Mononuclear cell (primary cell): ENCODE results near the gene MATK. TPM values are rescaled to one million over a fixed set of nuclear protein-coding genes. Genes with fewer than 3 reads are reported as not detected.
"Not testable (repeated sequence)": the region's sequence is repeated elsewhere in the genome, so short reads cannot be mapped to it uniquely, and the experiment has no call there.

Source experiments
- H3K27me3 ChIP-seq: 2 replicates; pipeline ENCODE4 v1.6.0; 2011; ENCODE audit warnings: low read length, control low read depth; ENCODE audit not compliant: insufficient read depth
- H3K4me1 ChIP-seq: 2 replicates; pipeline ENCODE4 v1.5.1; 2011; ENCODE audit warnings: mild to moderate bottlenecking, low read length, control low read depth; ENCODE audit not compliant: insufficient read depth
- H3K4me3 ChIP-seq: 2 replicates; pipeline ENCODE4 v1.5.1; 2011; ENCODE audit warnings: mild to moderate bottlenecking, low read length, moderate library complexity
- H3K9me3 ChIP-seq: 2 replicates; pipeline ENCODE4 v1.5.1; 2011; ENCODE audit warnings: low read depth, mild to moderate bottlenecking, control low read depth, low read length
- total RNA-seq: library from RNA; depleted of rRNA; stranded (reverse); fragments of >200 nt; gene quantifications from one replicate; pipeline ENCODE4 v1.2.3, GENCODE V29; 2012

Gene MATK
- total RNA-seq, 1 donor, result 31.6 TPM

DNA sequence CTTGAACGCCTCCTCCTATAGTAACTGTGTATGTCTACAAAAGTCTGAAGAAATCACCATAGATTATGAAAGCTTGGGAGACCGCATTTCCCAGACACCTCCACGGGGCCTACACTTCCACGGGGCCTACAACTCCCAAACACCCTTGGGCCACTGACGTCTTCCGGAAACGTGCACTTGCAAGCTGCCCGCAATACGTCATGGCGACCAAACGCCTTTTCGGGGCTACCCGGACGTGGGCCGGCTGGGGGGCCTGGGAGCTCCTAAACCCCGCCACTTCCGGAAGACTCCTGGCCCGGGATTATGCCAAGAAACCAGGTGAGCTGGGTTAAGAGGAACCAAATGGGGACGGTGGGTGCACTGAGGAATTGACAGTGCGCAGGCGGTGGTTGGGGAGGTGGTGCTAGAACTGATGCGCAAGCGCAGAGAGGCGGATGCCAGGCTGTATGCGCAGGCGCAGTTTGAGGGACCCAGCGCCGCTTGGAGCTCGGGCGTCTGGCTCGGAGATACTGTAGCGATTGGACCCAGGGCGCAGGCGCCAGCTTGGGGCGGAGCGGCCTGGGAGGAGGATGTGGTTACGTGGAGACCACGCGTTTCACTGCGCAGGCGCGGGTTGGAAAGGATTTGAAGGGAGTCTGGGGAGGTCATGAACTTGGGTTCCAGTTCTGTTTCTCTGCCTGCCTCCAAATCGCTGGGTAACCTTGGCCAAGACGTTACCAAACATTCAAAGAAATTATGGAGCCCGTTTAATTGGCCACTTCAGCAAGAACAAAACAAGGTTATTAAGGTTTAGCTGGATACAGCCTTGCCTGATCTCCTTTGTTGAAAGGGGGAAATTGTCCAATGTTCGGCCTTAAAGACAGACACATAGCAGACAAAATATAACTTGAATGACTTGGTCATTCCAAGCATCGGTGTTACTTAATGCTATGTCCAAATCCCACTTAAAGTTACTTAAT, 23.4 kb downstream of the MATK start, which contains the start of gene MRPL54:
Gene MRPL54 (plus strand): TSS at position 182 of the 959 bp plus-strand sequence. CDS start 19 bp downstream, at position 201.
- Histone ChIP-seq H3K4me1 (peaks cover 48% of the 10 kb centered on the region), H3K4me3 (peak within 1 kb of the TSS; percentile 73), H3K9me3 (no peaks in the 10 kb centered on the region), H3K27me3 (no peaks in the 10 kb centered on the region)

DNA sequence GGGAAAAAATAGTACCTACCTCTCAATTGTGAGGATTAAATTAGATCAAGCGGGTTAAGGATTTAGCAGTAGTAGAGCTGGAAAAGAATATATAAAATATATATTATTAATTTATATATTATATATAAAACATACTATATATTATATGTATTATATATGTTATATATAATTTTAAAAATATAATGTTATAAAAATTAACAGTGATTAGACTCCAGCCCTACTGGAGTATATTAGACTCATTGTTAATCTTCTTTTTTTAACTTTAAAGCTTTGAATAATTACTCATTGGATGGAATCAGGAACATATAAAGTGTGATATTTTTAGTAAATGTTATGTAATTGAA, 24.1 kb downstream of the MATK start:
- no peaks in the 10 kb centered on the region for H3K27me3 ChIP-seq
- H3K4me3 ChIP-seq, result peak overlapping the region; percentile 73
- H3K9me3 ChIP-seq, result no peaks in the 10 kb centered on the region
- peaks cover 48% of the 10 kb centered on the region for H3K4me1 ChIP-seq

DNA sequence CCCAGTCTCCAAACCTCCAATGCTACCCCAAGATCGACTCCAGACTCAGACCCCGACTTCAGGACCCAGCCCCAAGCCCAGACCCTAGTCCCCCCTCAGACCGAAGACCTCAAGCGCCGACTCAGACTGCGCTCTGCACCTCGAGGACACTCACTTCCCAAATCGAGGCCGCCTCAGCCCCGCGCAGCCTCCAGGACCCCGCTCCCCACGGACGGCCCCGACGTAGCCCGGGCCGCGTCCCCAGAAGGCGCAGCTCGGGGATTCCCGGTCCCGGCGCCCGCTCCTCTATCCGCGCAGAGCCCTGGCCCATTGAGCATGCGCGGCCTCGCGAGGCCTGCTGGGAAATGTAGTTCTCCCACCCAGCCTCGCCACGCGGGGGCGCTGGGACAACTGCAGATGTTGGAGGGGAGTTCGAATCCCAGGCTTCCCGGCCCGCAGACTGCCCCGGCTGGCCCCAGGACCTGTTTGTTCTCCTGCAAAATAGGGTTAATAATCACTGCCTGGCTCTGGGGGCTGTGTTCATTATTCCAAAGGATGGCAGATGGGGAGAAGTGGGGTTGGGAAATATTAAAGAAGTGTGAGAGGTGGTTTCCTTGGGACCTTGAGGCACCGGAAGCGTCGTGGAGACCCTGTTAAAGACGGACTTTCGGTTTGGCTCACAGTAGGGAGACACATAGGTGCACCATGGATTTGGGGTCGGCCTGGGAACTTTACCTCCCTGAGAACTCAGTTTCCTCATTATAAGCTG, 24.6 kb downstream of the MATK start, which contains the start of gene APBA3:
Gene APBA3 (minus strand): TSS at position 311 of the 748 bp plus-strand sequence. CDS start 1,428 bp downstream, outside the sequence.
- H3K4me3 ChIP-seq, result peak within 1 kb of the TSS; percentile 73
- H3K27me3 ChIP-seq, result no peaks in the 10 kb centered on the region
- no peaks in the 10 kb centered on the region for H3K9me3 ChIP-seq
- H3K4me1 ChIP-seq, result peaks cover 47% of the 10 kb centered on the region

DNA sequence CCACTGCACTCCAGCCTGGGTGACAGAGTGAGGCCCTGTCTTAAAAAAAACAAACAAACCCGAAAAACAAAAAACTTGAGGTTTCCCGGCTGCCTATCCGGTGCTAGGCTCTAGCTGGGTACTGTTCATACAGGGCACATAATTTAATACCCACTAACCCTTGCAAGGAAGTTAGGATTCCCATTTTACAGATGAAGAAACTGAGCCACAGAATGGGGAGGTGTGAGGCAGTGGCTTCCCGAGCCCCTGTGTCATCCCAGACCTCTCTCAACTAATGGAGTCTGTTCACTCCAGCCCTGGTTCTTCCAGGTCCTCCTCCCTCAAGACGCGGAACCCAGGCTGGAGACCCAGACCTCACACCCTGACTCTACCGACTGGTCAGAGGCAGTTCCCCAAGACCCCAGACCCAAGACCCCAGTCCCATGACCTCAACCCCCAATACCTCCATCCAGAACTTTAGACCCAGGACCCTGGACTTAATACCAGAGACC, 25.3 kb downstream of the MATK start:
- Histone ChIP-seq H3K4me3 (peak overlapping the region; percentile 68), H3K9me3 (no peaks in the 10 kb centered on the region), H3K4me1 (peaks cover 43% of the 10 kb centered on the region), H3K27me3 (no peaks in the 10 kb centered on the region)

DNA sequence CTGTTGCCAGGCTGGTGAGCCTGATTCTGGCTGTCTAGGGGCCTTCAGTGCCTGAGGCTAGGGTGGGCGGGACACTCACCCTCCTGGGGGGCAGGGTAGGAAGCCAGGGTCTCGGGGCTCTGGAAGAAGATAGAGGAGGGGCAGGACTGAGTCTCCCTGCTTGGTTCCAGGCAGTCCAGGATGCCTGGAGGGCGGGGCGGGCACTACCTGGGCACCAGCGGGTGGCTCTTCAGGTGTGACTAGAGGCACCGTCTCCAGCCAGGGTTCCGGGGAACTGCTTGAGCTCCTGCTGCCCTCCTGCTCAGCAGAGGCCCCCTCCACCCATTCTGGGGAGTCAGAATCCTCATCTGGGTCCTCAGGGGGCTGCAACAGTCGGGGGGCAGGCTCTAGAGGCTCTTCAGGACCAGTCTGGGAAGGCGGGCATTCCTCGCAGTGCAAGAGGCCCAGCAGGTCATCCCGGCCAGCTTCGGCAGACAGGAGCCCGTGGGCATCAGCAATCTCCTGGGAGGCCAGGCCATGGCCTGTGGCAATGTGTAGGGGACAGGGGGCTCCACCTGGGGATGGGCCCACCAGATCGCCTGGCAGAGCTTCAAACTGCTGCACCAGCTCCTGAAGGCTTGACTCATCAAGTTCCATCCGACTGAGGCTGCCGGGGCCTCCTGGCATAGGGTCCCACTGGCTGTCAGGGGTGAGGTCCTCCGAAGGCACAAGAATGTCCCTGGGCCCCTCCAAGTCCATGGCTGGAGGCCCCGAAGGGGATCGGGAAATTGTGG, 26.5 kb downstream of the MATK start:
- peaks cover 43% of the 10 kb centered on the region for H3K4me1 ChIP-seq
- H3K9me3 ChIP-seq, result no peaks in the 10 kb centered on the region

DNA sequence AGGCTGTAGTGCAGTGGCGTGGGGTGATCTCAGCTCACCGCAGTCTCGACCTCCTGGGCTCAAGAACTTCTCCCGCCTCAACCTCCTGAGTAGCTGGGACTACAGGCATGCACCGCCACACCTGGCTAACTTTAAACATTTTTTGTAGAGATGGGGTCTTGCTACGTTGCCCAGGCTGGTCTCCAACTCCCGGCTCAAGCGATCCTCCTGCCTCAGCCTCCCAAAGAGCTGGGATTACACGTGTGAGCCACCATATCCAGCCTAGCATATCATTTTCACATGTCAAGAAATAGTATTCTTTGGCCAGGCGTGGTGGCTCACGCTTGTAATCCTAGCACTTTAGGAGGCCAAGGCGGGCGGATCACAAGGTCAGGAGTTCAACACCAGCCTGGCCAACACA, 27.9 kb downstream of the MATK start:
- not testable (repeated sequence) for H3K9me3 ChIP-seq, H3K4me3 ChIP-seq, H3K27me3 ChIP-seq
- H3K4me1 ChIP-seq, result peaks cover 37% of the 10 kb centered on the region

More for the DNA sequence above, 26.5 kb downstream of the MATK start:
- Histone ChIP-seq H3K27me3 (no peaks in the 10 kb centered on the region), H3K4me3 (no peak overlapping the region)

DNA sequence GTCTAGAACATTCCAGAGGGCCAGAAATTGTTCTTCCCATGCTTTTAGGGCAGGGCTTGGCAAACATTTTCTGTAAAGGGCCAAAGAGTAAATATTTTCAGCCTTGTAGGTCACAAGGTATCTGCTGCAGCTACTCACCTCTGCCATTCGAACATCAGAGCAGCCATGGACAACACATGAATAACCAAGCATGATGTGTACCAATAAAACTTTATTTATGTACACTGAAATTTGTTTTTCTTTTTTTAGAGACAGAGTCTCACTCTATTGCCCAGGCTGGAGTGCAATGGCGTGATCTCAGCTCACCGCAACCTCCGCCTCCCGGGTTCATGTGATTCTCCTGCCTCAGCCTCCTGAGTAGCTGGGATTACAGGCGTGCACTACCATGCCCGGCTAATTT, 28.5 kb downstream of the MATK start:
- peaks cover 33% of the 10 kb centered on the region for H3K4me1 ChIP-seq
- H3K27me3 ChIP-seq, result not testable (repeated sequence)

DNA sequence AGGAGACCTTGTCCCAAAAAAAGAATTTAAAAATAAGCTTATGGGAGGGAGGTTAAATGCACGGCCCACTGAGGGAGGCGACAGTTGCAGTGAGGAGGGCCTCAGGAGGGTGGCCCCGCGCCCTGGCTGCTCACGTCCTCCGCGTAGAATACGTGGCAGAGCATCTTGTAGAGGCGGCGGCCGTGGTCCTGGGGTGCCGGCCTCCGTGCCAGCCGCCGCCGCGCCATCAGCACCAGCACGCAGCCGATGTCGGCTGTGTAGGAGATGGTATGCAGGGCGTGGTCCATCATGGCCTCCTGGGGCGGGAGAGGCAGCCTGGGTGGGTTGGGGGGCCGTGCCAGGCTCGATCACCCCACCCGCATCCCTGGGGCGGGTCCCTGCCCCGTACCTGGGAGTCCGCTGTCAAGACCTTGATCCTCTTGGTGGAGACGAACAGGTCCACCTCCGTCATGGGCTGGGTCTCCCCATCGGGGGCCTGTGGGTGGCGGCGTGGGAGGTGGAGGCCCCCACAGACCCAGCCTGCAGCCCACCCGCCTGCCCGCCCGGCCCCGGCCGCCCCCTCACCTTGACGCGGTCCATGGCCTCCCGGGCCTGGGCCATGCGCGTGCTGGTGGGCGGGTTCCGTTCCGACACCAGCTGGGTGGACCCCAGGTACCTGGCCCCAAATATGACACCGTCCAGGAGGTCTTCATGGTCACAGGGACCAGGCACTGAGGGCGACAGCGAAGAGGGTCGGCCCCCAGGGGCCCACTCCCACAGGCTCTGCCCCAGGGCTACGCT, 32.4 kb downstream of the MATK start:
- H3K9me3 ChIP-seq, result no peaks in the 10 kb centered on the region
- H3K4me3 ChIP-seq, result no peak overlapping the region
- H3K4me1 ChIP-seq, result peaks cover 2% of the 10 kb centered on the region
- H3K27me3 ChIP-seq, result no peaks in the 10 kb centered on the region

More for the DNA sequence above, 28.5 kb downstream of the MATK start:
- H3K9me3 ChIP-seq, H3K4me3 ChIP-seq: not testable (repeated sequence)

DNA sequence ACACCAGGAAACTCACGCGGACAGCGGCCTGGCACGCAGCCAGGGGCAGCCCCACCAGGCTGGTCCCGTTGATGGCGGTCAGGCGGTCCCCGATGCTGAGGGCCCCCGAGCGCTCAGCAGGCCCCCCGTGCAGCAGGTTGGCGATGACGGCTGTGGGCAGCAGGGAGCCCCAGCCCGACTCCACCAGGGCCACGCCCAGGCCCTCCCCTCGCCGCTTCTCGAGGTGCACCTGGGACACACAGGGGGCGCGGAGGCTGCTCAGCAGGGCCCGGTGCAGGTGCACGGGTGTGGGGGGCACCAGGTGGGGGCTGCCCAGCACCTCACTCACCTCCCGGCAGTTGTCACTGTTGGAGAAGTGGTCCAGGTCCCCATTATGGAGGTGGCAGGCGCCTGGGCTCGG, 33.7 kb downstream of the MATK start:
- H3K27me3 ChIP-seq, result no peaks in the 10 kb centered on the region
- no peak overlapping the region for H3K4me3 ChIP-seq
- H3K4me1 ChIP-seq, result no peaks in the 10 kb centered on the region
- H3K9me3 ChIP-seq, result no peaks in the 10 kb centered on the region

DNA sequence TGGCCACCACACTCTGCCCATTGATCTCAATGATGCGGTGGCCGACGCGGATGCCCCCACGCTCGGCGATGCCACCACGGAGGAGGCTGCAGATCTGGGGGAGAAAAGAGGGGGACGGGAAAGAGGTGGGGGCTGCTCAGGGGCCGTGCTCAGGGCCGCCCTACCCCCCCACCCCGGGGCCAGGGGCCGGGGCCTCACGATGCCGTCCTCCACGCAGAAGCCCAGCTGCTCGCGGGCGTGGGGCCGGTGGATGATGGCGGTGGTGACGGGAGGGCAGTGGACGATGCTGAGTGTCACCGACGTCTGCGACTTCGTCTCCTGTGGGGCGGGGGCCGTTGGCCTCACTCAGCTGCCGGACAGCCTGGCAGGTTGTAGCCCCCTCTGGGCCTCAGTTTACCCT, 34.9 kb downstream of the MATK start:
- Histone ChIP-seq H3K9me3 (no peaks in the 10 kb centered on the region), H3K4me3 (no peak overlapping the region), H3K4me1 (no peaks in the 10 kb centered on the region), H3K27me3 (no peaks in the 10 kb centered on the region)

DNA sequence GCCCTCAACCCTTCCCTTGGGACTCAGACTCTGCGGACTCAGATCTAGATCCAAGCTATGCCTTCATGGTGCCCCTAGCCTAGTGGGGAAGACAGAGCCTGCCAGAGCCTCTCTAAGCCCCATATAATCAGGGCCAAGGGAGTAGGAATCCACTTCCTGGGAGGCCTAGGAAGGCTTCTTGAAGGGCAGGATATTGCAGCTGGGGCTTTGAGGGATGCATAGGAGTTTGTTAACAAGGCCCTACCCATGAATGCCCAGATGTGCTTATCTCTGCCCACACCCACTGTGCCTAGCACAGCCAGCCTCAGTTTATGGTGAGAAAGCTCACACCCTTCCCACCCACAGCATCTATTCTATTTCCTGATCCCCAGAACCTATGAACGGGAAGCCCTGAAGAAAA, 36.0 kb downstream of the MATK start:
- no peak overlapping the region for H3K4me3 ChIP-seq
- no peaks in the 10 kb centered on the region for H3K4me1 ChIP-seq
- no peaks in the 10 kb centered on the region for H3K9me3 ChIP-seq
- H3K27me3 ChIP-seq, result no peaks in the 10 kb centered on the region

DNA sequence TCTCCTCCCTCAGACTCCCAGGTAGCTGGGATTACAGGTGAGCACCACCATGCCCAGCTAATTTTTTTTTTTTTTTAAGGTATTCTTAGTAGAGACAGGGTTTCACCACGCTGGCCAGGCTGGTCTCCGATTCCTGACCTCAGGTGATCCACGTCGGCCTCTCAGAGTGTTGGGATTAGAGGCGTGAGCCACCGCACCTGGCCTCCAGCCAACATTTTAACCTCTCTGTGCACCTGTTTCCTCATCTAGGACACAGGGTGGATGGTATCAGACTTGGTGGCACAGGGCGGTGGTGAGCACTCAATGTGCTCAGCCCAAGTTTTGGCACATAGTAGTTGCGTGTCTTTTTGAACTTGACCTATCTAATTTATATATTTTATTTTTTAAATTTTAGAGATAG, 37.2 kb downstream of the MATK start:
- H3K9me3 ChIP-seq, result no peaks in the 10 kb centered on the region
- no peaks in the 10 kb centered on the region for H3K4me1 ChIP-seq
- no peaks in the 10 kb centered on the region for H3K27me3 ChIP-seq
- H3K4me3 ChIP-seq, result no peak overlapping the region

DNA sequence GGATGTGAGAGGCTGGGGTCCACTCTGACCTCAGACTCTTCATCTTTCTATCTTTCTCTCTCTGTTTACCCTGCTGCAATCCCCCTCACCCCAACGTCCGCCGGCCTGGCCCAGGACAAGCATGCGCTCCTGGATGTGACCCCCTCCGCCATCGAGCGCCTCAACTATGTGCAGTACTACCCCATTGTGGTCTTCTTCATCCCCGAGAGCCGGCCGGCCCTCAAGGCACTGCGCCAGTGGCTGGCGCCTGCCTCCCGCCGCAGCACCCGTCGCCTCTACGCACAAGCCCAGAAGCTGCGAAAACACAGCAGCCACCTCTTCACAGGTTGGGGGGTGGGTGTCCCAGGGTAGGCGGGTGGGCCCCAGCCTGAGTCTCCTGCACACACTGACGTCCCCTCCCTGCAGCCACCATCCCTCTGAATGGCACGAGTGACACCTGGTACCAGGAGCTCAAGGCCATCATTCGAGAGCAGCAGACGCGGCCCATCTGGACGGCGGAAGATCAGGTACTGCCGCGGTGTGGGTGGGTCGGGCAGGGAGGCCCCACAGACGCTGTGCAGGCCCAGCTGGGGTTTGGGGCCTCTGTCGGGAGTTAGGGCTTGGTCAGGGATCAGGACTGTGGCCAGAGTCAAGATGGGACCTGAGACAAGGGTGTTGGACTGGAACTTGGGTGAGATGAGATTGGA, 39.7 kb downstream of the MATK start:
- Histone ChIP-seq H3K4me3 (no peak overlapping the region), H3K27me3 (no peaks in the 10 kb centered on the region), H3K9me3 (no peaks in the 10 kb centered on the region), H3K4me1 (no peaks in the 10 kb centered on the region)
